Measurements from ENCODE around the gene CHN2. TPM values are rescaled to one million over a fixed set of nuclear protein-coding genes. Genes with fewer than 3 reads are reported as not detected.

Gene CHN2
- total RNA-seq, 1 experiment from 2014 or later = 2.1 TPM

- Histone ChIP-seq H3K4me2 (ENCODE audit: low read length) (no peak overlapping the region), H3K79me2 (ENCODE audit: insufficient read depth, low read length) (no peaks in the 10 kb centered on the region), H3K4me3 (replicated peaks in 1 of 2; ENCODE audit: low read depth in 1 of 2, low read length in 2 of 2) (no peak overlapping the region), H3K4me1 (ENCODE audit: control insufficient read depth in 1 of 2, insufficient read depth in 2 of 2, low read length in 2 of 2) (no peaks in the 10 kb centered on the region), H3K9me2 (ENCODE audit: insufficient read depth) (no peaks in the 10 kb centered on the region), H2AFZ (ENCODE audit: low read depth, low read length, poor library complexity, severe bottlenecking) (no peak overlapping the region), H3K36me3 (ENCODE audit: control insufficient read depth in 1 of 2, insufficient read depth in 2 of 2, low read length in 2 of 2) (no peaks in the 10 kb centered on the region), H3K9me3 (ENCODE audit: control insufficient read depth in 1 of 2, insufficient read depth in 1 of 2, low read depth in 1 of 2, low read length in 2 of 2) (no peaks in the 10 kb centered on the region), H3K9ac (ENCODE audit: low read length) (no peak overlapping the region), H3K27ac (ENCODE audit: low read depth, low read length) (no peak overlapping the region), H4K20me1 (ENCODE audit: insufficient read depth) (no peaks in the 10 kb centered on the region), H3K27me3 (ENCODE audit: insufficient read depth, low read length) (no peaks in the 10 kb centered on the region)
- peak; percentile 32 for TF ChIP-seq RAD21 (IDR thresholded peaks at IDR 0.05; ENCODE audit: low read depth)
- TF ChIP-seq EZH2 (IDR thresholded peaks at IDR 0.05) = no peak
- TF ChIP-seq SRF (IDR thresholded peaks at IDR 0.05; ENCODE audit: low read depth) = no peak
- TF ChIP-seq EZH2phosphoT487 (IDR thresholded peaks at IDR 0.05; ENCODE audit: borderline replicate concordance) = no peak
- peak; percentile 9 to 62 (median 59); a peak in 4 of 6 replicates for TF ChIP-seq CTCF (IDR thresholded peaks at IDR 0.05 in 2 of 3, conservative IDR thresholded peaks at IDR 0.05 in 1 of 3; ENCODE audit: borderline replicate concordance in 1 of 3, insufficient read depth in 1 of 3, low read depth in 2 of 3, low read length in 2 of 3)
- TF ChIP-seq FOSL1 (IDR thresholded peaks at IDR 0.05; ENCODE audit: low read depth) = no peak
- no peak for TF ChIP-seq ATF3 (IDR thresholded peaks at IDR 0.05)
- ChIA-PET RAD21 (ENCODE audit: low non-redundant PET in 1 of 2, low total read pairs in 2 of 2, uncharacterized antibody in 2 of 2, unreplicated experiment in 2 of 2) (no interaction called here), CTCF (no interaction called here), POLR2A (no interaction called here)
- ATAC-seq (peak; percentile 89), DNase-seq (ENCODE audit: low read depth, low spot score) (peak; percentile 29)
- intact Hi-C loops (cut with micrococcal nuclease) = loop anchor here (5.0 kb wide), 1 partner anchor 163 kb away; no protein-coding TSS in a partner anchor
- no TSS peak for BruUV-seq (replicated peaks)
These were observed 49.5 kb downstream of the CHN2 start for GRCh38 chr7:29243910-29244655.

Data from HCT116 (cell line).